Rectal smooth muscle tissue (tissue), 1 donor: ENCODE results near the gene CLEC12A.
"Not testable (repeated sequence)": the region's sequence is repeated elsewhere in the genome, so short reads cannot be mapped to it uniquely, and the experiment has no call there.

Experiments used
- H3K27ac ChIP-seq: one replicate; pipeline ENCODE4 v1.7.0; 2013; ENCODE audit warnings: low read depth, low read length, inconsistent platforms
- H3K27me3 ChIP-seq: one replicate; pipeline ENCODE4 v1.7.0; 2013; ENCODE audit warnings: low read length; ENCODE audit not compliant: control insufficient read depth, insufficient read depth
- H3K36me3 ChIP-seq: one replicate; pipeline ENCODE4 v1.7.0; 2013; ENCODE audit warnings: low read length; ENCODE audit not compliant: control insufficient read depth, insufficient read depth
- H3K4me1 ChIP-seq: one replicate; pipeline ENCODE4 v1.7.0; 2013; ENCODE audit warnings: low read length; ENCODE audit not compliant: control insufficient read depth, insufficient read depth
- H3K4me3 ChIP-seq: one replicate; pipeline ENCODE4 v1.7.0; 2013; ENCODE audit warnings: low read length
- H3K9ac ChIP-seq: one replicate; pipeline ENCODE4 v1.7.0; 2013; ENCODE audit warnings: low read length

Gene CLEC12A

DNA sequence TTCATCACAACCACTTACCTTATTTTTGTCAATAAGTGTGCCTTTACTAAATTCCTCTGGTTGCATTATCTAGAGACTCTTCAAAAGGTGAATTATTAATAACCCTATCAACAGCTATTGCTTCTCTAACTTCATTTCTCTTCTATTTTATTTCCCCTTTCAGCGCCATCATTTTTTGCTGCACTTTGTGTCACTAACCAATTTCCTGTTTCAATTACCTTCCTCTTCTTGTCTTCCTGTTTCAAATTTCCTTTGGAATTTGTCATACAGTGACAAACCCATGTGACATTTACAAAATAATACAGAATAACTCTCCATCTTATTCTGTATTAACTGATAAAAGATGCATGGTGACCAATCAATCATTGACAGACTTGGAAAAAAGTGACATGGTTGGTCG lies 26.8 kb upstream of the CLEC12A start:
- Histone ChIP-seq H3K9ac (no peak overlapping the region), H3K4me1 (no peaks in the 10 kb centered on the region), H3K36me3 (no peaks in the 10 kb centered on the region), H3K27me3 (no peaks in the 10 kb centered on the region), H3K4me3 (no peak overlapping the region), H3K27ac (no peak overlapping the region)

DNA sequence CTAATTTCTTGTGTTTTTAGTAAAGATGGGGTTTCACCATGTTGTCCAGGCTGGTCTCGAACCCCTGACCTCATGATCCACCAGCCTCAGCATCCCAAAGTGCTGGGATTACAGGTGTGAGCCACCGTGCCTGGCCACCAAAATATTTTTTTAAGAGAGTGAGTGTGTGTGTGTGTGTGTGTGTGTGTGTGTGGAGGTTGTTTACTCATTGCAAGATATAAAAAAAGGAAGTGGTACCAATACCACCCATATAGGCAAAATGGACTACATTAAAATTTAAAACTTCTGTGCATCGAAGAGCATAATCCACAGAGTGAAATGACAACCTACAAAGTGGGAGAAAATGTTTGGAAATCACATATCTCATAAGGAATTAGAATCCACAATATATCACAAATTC lies 23.5 kb upstream of the CLEC12A start:
- Histone ChIP-seq H3K36me3 (no peaks in the 10 kb centered on the region), H3K27me3 (no peaks in the 10 kb centered on the region), H3K4me1 (no peaks in the 10 kb centered on the region), H3K4me3 (no peak overlapping the region), H3K27ac (no peak overlapping the region), H3K9ac (no peak overlapping the region)

DNA sequence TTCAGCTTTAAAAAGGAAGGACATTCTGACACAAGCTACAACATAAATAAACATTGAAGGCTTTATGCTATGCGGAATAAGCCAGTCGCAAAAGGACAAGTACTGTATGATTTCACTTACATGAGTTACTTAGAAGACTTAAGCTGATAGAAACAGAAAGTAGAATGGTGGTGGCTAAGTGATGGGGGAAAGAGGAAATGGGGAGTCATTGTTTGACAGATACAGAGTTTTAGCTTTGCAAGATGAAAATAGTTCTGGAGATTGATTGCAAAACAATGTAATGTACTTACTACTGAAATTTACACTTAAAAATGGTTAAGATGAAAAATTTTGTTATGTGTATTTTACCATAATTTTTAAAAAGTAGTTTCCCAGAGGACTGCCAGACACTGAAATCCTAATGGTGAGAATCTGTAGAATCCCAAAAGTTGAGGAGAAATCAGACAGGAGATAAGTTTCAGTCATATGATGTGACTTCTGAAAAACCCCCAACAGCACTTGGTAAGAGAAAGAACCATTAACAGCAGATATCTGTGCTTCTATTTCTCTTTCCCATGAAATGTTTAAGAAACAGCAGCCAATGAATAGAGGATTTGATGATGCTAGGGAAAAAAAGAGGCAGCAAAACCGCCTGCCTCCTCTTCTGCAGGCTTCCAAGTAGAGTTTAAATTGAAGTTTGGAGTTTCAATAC lies 22.5 kb upstream of the CLEC12A start:
- H3K27ac ChIP-seq, result no peak overlapping the region
- no peaks in the 10 kb centered on the region for H3K4me1 ChIP-seq
- H3K4me3 ChIP-seq, result no peak overlapping the region
- no peak overlapping the region for H3K9ac ChIP-seq
- H3K36me3 ChIP-seq, result no peaks in the 10 kb centered on the region
- no peaks in the 10 kb centered on the region for H3K27me3 ChIP-seq

DNA sequence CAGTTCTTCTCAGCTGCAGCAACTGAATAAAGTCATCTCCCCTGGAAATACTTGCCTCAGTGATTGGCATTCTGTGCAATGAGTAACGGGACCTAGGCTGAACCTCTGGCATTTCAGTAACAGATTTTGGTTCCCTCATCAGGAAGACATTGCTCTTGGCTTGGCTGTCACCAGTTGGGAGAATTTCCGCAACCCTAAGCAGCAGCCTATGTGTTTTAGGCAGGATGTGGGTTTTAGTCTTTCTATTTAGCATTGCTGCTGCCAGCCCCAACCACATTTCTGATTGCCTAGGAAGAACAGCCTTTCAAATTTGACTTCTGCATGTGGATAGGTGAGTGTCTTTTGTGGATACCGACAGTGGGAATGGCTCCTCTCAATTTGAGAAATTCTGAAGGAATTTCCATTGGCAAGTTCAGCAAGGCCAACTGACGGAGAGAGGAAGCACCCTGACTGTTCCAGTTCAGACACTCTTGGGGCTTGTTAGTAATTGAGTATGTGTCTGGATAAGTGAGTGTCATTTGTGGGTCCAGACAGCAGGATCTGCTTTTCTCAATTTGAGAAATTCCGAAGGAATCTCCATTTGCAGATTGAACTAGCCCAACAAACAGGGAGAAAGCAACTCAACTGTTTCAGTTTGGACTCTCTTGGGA lies 20.1 kb upstream of the CLEC12A start:
- Histone ChIP-seq H3K27ac (no peak overlapping the region), H3K4me1 (no peaks in the 10 kb centered on the region), H3K27me3 (no peaks in the 10 kb centered on the region), H3K36me3 (no peaks in the 10 kb centered on the region), H3K9ac (no peak overlapping the region), H3K4me3 (no peak overlapping the region)

DNA sequence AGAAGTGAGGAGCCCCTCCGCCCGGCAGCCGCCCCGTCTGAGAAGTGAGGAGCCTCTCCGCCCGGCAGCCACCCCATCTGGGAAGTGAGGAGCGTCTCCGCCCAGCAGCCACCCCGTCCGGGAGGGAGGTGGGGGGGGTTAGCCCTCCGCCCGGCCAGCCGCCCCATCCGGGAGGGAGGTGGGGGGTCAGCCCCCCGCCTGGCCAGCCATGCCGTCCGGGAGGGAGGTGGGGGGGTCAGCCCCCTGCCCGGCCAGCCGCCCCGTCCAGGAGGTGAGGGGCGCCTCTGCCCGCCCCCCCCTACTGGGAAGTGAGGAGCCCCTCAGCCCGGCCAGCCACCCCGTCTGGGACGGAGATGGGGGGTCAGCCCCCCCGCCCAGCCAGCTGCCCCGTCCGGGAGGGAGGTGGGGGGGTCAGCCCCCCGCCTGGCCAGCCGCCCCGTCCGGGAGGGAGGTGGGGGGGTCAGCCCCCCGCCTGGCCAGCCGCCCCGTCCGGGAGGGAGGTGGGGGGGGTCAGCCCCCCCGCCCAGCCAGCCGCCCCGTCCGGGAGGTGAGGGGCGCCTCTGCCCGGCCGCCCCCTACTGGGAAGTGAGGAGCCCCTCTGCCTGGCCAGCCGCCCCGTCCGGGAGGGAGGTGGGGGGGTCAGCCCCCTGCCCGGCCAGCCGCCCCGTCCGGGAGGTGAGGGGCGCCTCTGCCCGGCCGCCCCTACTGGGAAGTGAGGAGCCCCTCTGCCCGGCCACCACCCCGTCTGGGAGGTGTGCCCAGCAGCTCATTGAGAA lies 18.1 kb upstream of the CLEC12A start:
- H3K4me1 ChIP-seq, result not testable (repeated sequence)

DNA sequence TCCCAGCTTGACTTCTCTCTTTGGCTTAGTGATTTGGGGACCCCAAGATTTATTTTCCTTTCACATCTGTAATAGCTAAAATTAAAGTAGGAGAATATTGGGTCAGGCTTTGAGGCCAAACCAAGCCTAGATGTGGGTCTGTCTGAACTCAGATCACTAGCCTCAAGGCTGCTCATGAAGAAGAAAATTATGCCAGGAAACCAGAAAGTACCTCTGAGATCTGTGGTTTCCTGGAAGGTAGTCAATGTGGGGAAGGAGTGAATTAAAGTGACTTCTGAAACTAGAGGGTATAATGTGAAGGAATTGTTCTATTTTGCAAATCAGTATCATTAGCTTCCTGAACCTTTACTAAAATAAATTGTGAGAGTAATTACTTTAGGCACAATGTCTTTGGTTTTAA lies 13.4 kb upstream of the CLEC12A start:
- Histone ChIP-seq H3K27me3 (no peaks in the 10 kb centered on the region), H3K4me3 (no peak overlapping the region), H3K36me3 (no peaks in the 10 kb centered on the region), H3K9ac (no peak overlapping the region), H3K27ac (no peak overlapping the region), H3K4me1 (no peaks in the 10 kb centered on the region)

More for the DNA sequence above, 18.1 kb upstream of the CLEC12A start:
- not testable (repeated sequence) for H3K4me3 ChIP-seq, H3K27ac ChIP-seq, H3K36me3 ChIP-seq, H3K27me3 ChIP-seq, H3K9ac ChIP-seq

DNA sequence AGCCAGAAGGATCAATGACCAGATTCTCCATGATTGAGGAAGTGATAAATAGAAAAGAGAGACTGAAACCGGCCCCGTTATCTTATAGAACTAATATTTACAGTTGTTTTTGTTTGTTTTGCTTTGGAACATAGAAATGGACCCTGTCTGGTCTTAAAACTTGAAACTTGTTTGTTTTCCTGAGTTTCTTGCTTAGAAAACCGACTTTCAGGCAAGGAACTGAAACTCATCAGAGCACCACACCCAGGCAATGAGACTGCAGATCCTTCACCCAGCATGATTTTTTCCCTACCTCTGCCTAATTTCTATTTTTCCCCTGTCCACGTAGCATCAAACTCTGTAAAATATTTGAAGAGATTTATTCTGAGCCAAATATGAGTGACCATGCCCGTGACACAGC lies 10.6 kb upstream of the CLEC12A start:
- no peak overlapping the region for H3K27ac ChIP-seq
- no peaks in the 10 kb centered on the region for H3K27me3 ChIP-seq
- no peaks in the 10 kb centered on the region for H3K4me1 ChIP-seq
- no peak overlapping the region for H3K4me3 ChIP-seq
- H3K36me3 ChIP-seq, result no peaks in the 10 kb centered on the region
- no peak overlapping the region for H3K9ac ChIP-seq

DNA sequence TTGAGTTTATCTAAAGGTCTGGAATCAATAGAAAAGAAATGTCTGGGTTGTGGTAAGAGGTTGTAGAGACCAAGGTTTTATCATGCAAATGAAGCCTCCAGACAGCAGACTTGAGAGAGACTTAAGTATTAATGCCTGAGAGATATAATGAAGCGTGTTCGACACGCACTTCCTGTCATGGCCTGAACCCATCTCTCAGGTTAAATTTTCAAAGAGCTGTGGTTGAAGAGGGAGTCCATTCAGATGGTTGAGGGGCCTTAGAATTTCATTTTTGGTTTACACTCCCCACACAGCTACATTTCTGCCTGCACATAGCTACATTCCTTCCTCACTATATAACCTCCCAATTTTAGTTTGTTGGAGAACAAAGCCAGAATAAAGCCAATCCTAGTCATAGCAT lies 10.1 kb upstream of the CLEC12A start:
- Histone ChIP-seq H3K27ac (no peak overlapping the region), H3K4me1 (no peaks in the 10 kb centered on the region), H3K36me3 (no peaks in the 10 kb centered on the region), H3K9ac (no peak overlapping the region), H3K4me3 (no peak overlapping the region), H3K27me3 (no peaks in the 10 kb centered on the region)

DNA sequence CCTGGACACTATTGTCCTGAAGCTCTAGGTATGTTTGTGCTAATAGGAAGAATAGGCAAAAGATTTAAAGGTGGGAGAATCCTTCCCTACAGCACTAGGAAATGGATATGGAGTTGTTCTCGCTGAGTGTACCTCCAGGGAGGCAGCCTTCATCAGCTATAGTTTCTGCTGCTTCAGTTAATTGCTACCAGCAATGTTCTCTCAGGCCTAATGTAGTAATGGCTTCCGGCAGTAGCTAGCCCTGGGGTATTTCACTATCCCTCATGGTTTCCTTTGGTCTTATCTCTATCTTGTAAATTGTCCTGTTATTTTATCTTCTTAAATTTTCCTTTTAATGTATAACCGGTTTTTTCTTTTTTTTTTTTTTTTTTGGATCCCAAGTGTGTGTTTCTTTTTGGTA lies 9.3 kb upstream of the CLEC12A start:
- Histone ChIP-seq H3K9ac (no peak overlapping the region), H3K4me3 (no peak overlapping the region)

DNA sequence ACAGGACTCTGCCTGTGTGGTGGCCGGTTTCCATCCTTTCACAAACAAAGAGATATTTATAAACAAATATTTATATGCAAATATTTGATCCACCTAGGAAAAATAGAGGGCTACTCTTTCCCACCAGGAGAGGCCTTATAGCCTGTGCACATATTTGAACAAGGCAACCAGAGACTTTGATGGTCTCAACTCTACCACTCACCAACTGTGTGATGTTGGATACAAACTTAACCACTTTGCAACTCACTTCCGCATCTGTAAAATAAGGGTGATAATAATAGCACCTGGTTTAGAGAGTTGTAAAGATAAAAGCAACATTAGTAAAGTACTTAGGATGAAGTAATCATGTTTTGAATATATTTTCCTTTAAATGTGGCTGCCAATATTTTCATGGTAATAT lies 1.5 kb upstream of the CLEC12A start:
- Histone ChIP-seq H3K36me3 (no peaks in the 10 kb centered on the region), H3K4me3 (no peak overlapping the region), H3K27me3 (no peaks in the 10 kb centered on the region), H3K27ac (no peak overlapping the region), H3K4me1 (no peaks in the 10 kb centered on the region), H3K9ac (no peak overlapping the region)

More for the DNA sequence above, 9.3 kb upstream of the CLEC12A start:
- Histone ChIP-seq H3K27ac (no peak overlapping the region), H3K4me1 (no peaks in the 10 kb centered on the region), H3K27me3 (no peaks in the 10 kb centered on the region), H3K36me3 (no peaks in the 10 kb centered on the region)

DNA sequence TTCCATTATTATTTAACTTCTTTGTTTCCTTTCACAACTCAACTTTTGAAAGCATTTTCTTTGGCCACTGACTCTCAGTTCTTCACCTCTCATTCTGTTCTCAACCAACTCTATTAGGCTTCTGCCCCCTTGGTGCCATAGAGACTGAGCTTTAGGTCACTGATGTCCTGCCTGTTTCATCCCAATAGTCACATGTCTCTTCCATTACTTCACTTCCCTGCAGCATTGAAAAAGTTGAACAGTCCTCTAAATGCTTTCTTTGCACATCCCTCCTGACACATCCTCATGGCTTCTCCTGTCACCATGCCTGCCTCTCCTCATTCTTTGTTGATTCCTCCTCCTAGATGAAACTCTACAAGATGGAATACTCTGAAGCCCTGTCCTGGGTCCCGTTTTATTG lies 2.7 kb downstream of the CLEC12A start:
- no peaks in the 10 kb centered on the region for H3K27me3 ChIP-seq
- no peak overlapping the region for H3K4me3 ChIP-seq
- no peak overlapping the region for H3K9ac ChIP-seq
- no peak overlapping the region for H3K27ac ChIP-seq
- H3K36me3 ChIP-seq, result no peaks in the 10 kb centered on the region
- no peaks in the 10 kb centered on the region for H3K4me1 ChIP-seq

DNA sequence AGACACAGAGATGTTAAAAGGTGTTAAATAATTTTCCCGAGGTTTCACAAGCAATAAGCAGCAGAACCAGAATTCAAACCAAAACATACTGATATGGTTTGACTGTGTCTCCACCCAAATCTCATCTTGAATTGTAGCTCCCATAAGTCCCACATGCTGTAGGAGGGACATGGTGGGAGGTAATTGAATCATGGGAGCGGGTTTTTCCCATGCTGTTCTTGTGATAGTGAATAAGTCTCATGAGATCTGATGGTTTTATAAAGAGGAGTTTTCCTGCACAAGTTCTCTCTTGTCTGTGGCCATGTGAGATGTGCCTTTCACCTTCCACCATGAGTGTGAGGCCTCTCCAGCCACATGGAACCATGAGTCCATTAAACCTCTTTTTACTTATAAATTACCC lies 3.5 kb downstream of the CLEC12A start:
- H3K4me3 ChIP-seq, H3K27ac ChIP-seq, H3K4me1 ChIP-seq, H3K36me3 ChIP-seq, H3K27me3 ChIP-seq, H3K9ac ChIP-seq: not testable (repeated sequence)
